Stomach (tissue), 9 donors: ENCODE measurements around the gene FOSB. TPM values are rescaled to one million over a fixed set of nuclear protein-coding genes. Genes with fewer than 3 reads are reported as not detected.

Experiments used
- DNase-seq, 2 donors: peaks; one replicate each; pipeline versions ENCODE4 v3.0.0 to v3.0.0-alpha.2; 2013 to 2019
- H3K27ac ChIP-seq, 5 donors: fragments of 200-600 bp in 4 of 5; sonication (generic) in 4 of 5; one replicate each; pipeline ENCODE4 v1.5.1; 2013 to 2019; ENCODE audit warnings: mild to moderate bottlenecking in 1 of 5, moderate library complexity in 1 of 5
- H3K27me3 ChIP-seq, 3 donors: fragments of 200-600 bp; sonication (generic); one replicate each; pipeline ENCODE4 v1.5.1; 2017 to 2019; ENCODE audit warnings: mixed run types in 1 of 3
- H3K36me3 ChIP-seq, 4 donors: fragments of 200-600 bp; sonication (generic); 1 replicate in 3 of 4; 2 replicates in 1 of 4; pipeline ENCODE4 v1.5.1; 2016 to 2019
- H3K4me1 ChIP-seq, 4 donors: fragments of 200-600 bp; sonication (generic); one replicate each; pipeline ENCODE4 v1.5.1; 2016 to 2019
- H3K4me3 ChIP-seq, 4 donors: fragments of 200-600 bp; sonication (generic) in 3 of 4; one replicate each; pipeline ENCODE4 v1.5.1; 2016 to 2019; ENCODE audit warnings: mild to moderate bottlenecking in 1 of 4
- H3K9me3 ChIP-seq, 4 donors: fragments of 200-600 bp; sonication (generic); one replicate each; pipeline ENCODE4 v1.5.1; 2016 to 2019
- CTCF ChIP-seq, 7 experiments: fragments of 450-650 bp in 4 of 7; fragments of 200-600 bp in 3 of 7; sonication (generic) in 3 of 7; IDR thresholded peaks; one replicate each; pipeline ENCODE4 v1.5.1; 2016 to 2019; ENCODE audit warnings: antibody characterized with exemption in 7 of 7, control low read depth in 2 of 7, mild to moderate bottlenecking in 1 of 7
- EP300 ChIP-seq: sonication (generic); formaldehyde crosslinking; IDR thresholded peaks from one replicate; pipeline ENCODE4 v1.6.1; 2017; ENCODE audit warnings: antibody characterized with exemption
- POLR2A ChIP-seq, 4 donors: fragments of 450-650 bp; IDR thresholded peaks; one replicate each; pipeline ENCODE4 v1.6.1; 2016; ENCODE audit warnings: antibody characterized with exemption in 4 of 4, control low read depth in 2 of 4, mild to moderate bottlenecking in 1 of 4, moderate library complexity in 1 of 4
- POLR2AphosphoS5 ChIP-seq, 3 donors: sonication (generic); formaldehyde crosslinking; IDR thresholded peaks; one replicate each; pipeline ENCODE4 v1.6.1; 2016; ENCODE audit warnings: antibody characterized with exemption in 3 of 3
- WGBS, 5 donors: extraction: QIAGEN DNeasy Blood & Tissue Kit in 3 of 5; methylation state at CpG; one replicate each; pipeline versions ENCODE4 v1.1.5 to v1.1.7; 2013 to 2018; 5-methylcytosine and 5-hydroxymethylcytosine counted together
- intact Hi-C: fragments of 100-400 bp; cut with DNase I; formaldehyde crosslinking; loops from one replicate; pipeline ENCODE4 v1.15.1; 2023; ENCODE audit warnings: low total_unique reads
- polyA plus RNA-seq, 3 donors: library from polyadenylated mRNA; stranded (reverse); fragments of 200-250 nt; gene quantifications; one replicate each; pipeline ENCODE4 v1.2.3, GENCODE V29; 2013
- total RNA-seq, 5 donors: library from RNA; depleted of rRNA; stranded (reverse); fragments of >200 nt; gene quantifications; one replicate each; pipeline versions ENCODE4 v1.1.0 to v1.2.3, GENCODE V29; 2014 to 2016
- donor health status: healthy with polysubstance abuse.
- donor health status: Bipolar disorder and iron deficiency.
- donor health status: healthy.

The FOSB gene
- total and polyA plus RNA-seq, 8 donors = 1.2 to 76.8 (median 9.0) TPM

GRCh38 chr19:45419895-45420294 is 47.9 kb upstream of the FOSB start:
- peaks cover 18 to 41% (median 30%) of the 10 kb centered on the region in 4 donors for H3K4me1 ChIP-seq
- peaks cover 20 to 71% (median 62%) of the 10 kb centered on the region in 4 donors for H3K36me3 ChIP-seq
- intact Hi-C loops = no loop called here
- H3K27ac ChIP-seq = peak overlapping the region in 1 of 5 donors; percentile 36
- H3K4me3 ChIP-seq = no peak overlapping the region
- no peaks in the 10 kb centered on the region for H3K9me3 ChIP-seq
- no peak for TF ChIP-seq POLR2AphosphoS5 (IDR thresholded peaks at IDR 0.05)
- TF ChIP-seq POLR2A (IDR thresholded peaks at IDR 0.05) = no peak
- no peak for TF ChIP-seq CTCF (IDR thresholded peaks at IDR 0.05)
- no peak for TF ChIP-seq EP300
- DNase-seq = no peak
- 44 to 61% (median 54%) methylated on average over 3 of the region's 3 CpGs; no CpG with 5 or more reads in 1 of the 5 donors for WGBS, 5 donors
- H3K27me3 ChIP-seq = no peaks in the 10 kb centered on the region

GRCh38 chr19:45420356-45420755 is 47.4 kb upstream of the FOSB start:
- Histone ChIP-seq H3K4me3 (no peak overlapping the region), H3K36me3 (peaks cover 20 to 67% (median 60%) of the 10 kb centered on the region in 4 donors), H3K27ac (peak overlapping the region in 1 of 5 donors; percentile 36), H3K9me3 (no peaks in the 10 kb centered on the region), H3K4me1 (peaks cover 18 to 46% (median 34%) of the 10 kb centered on the region in 4 donors), H3K27me3 (no peaks in the 10 kb centered on the region)
- no peak for TF ChIP-seq CTCF (IDR thresholded peaks at IDR 0.05)
- TF ChIP-seq EP300 = no peak
- no peak for TF ChIP-seq POLR2AphosphoS5 (IDR thresholded peaks at IDR 0.05)
- TF ChIP-seq POLR2A (IDR thresholded peaks at IDR 0.05) = no peak
- intact Hi-C loops = no loop called here
- no peak for DNase-seq
- WGBS, 5 donors = 79 to 90% (median 84%) methylated on average over 8 to 10 of the region's 10 CpGs

GRCh38 chr19:45420871-45421270 is 46.9 kb upstream of the FOSB start:
- no peaks in the 10 kb centered on the region for H3K9me3 ChIP-seq
- H3K36me3 ChIP-seq = peaks cover 18 to 63% (median 57%) of the 10 kb centered on the region in 4 donors
- DNase-seq = no peak
- H3K27ac ChIP-seq = no peak overlapping the region
- H3K4me1 ChIP-seq = peaks cover 18 to 50% (median 36%) of the 10 kb centered on the region in 4 donors
- 81 to 94% (median 90%) methylated on average over 6 of the region's 6 CpGs for WGBS, 5 donors
- TF ChIP-seq POLR2AphosphoS5 (IDR thresholded peaks at IDR 0.05) = no peak
- no peak for TF ChIP-seq EP300
- no peak for TF ChIP-seq CTCF (IDR thresholded peaks at IDR 0.05)
- TF ChIP-seq POLR2A (IDR thresholded peaks at IDR 0.05) = no peak
- H3K4me3 ChIP-seq = no peak overlapping the region
- intact Hi-C loops = no loop called here
- no peaks in the 10 kb centered on the region for H3K27me3 ChIP-seq

- 78 to 87% (median 82%) methylated on average over 6 of the region's 6 CpGs for WGBS, 5 donors
- intact Hi-C loops = no loop called here
Measured at GRCh38 chr19:45421947-45422498, 45.8 kb upstream of the FOSB start.

More at GRCh38 chr19:45421947-45422498, 45.8 kb upstream of the FOSB start:
- Histone ChIP-seq H3K4me3 (no peak overlapping the region), H3K36me3 (peaks cover 10 to 52% (median 45%) of the 10 kb centered on the region in 4 donors), H3K27ac (peak overlapping the region in 2 of 5 donors; percentile 33 to 92), H3K9me3 (no peaks in the 10 kb centered on the region), H3K4me1 (peaks cover 18 to 51% (median 33%) of the 10 kb centered on the region in 4 donors), H3K27me3 (no peaks in the 10 kb centered on the region)
- no peak for DNase-seq
- TF ChIP-seq EP300 (no peak), POLR2A (IDR thresholded peaks at IDR 0.05) (no peak), POLR2AphosphoS5 (IDR thresholded peaks at IDR 0.05) (no peak), CTCF (IDR thresholded peaks at IDR 0.05) (no peak)
